Ovary (tissue), 9 donors: ENCODE data around the gene AASS. TPM values are rescaled to one million over a fixed set of nuclear protein-coding genes. Genes with fewer than 3 reads are reported as not detected.

ENCODE experiments used
- DNase-seq, 5 donors: peaks; one replicate each; pipeline ENCODE4 v3.0.0-alpha.2; 2019 to 2020
- H3K27ac ChIP-seq, 2 donors: fragments of 200-600 bp; one replicate each; pipeline versions ENCODE4 v1.5.1 to v1.8.0; 2019 to 2022
- H3K27me3 ChIP-seq: fragments of 200-600 bp; one replicate; pipeline ENCODE4 v1.8.0; 2022
- H3K36me3 ChIP-seq: fragments of 200-600 bp; sonication (generic); one replicate; pipeline ENCODE4 v1.5.1; 2019
- H3K4me1 ChIP-seq: one replicate; pipeline ENCODE4 v1.8.1; 2013; ENCODE audit warnings: mild to moderate bottlenecking, moderate library complexity; ENCODE audit not compliant: insufficient read depth
- H3K4me3 ChIP-seq: fragments of 200-600 bp; sonication (generic); one replicate; pipeline ENCODE4 v1.5.1; 2017
- H3K9me3 ChIP-seq, 2 donors: fragments of 200-600 bp in 1 of 2; sonication (generic) in 1 of 2; one replicate each; pipeline versions ENCODE4 v1.5.1 to v1.8.1; 2013 to 2019; ENCODE audit warnings: mild to moderate bottlenecking in 1 of 2, moderate library complexity in 1 of 2
- EP300 ChIP-seq: sonication (generic); formaldehyde crosslinking; IDR thresholded peaks from one replicate; pipeline ENCODE4 v1.6.1; 2017; ENCODE audit warnings: antibody characterized with exemption
- POLR2A ChIP-seq: fragments of 450-650 bp; IDR thresholded peaks from one replicate; pipeline ENCODE4 v1.6.1; 2017; ENCODE audit warnings: antibody characterized with exemption, mild to moderate bottlenecking, moderate library complexity
- WGBS, 3 donors: extraction: QIAGEN DNeasy Blood & Tissue Kit in 1 of 3; methylation state at CpG; one replicate each; pipeline versions ENCODE4 v1.1.5 to v1.1.7; 2013 to 2017; 5-methylcytosine and 5-hydroxymethylcytosine counted together
- intact Hi-C, 4 donors: fragments of 100-400 bp; cut with DNase I; formaldehyde crosslinking; loops; one replicate each; pipeline versions ENCODE4 v1.11.0 to v1.15.1; 2022 to 2023
- polyA plus RNA-seq, 2 donors: library from polyadenylated mRNA; stranded (reverse); fragments of 200-250 nt in 1 of 2; fragments of 350-450 nt in 1 of 2; fragmentation: Illumina TruSeq in 1 of 2; extraction: RNeasy Lipid Tissue Mini Kit (QIAGEN cat#74804) in 1 of 2; gene quantifications; one replicate each; pipeline ENCODE4 v1.2.3, GENCODE V29; 2013 to 2014
- total RNA-seq, 7 donors: library from RNA; depleted of rRNA in 2 of 7; stranded (reverse); fragments of >200 nt in 2 of 7; fragmentation: NEBNext Ultra II Directional in 3 of 7; extraction: Animal tissue kit (Norgen Biotek cat#: 25700) in 3 of 7; gene quantifications; one replicate each; pipeline versions ENCODE4 v1.1.0 to v1.2.4, GENCODE V29; 2016 to 2023
- TF ChIP-seq, protein P1 (sequence below), 3 donors: fragments of 450-650 bp in 2 of 3; fragments of 200-600 bp in 1 of 3; IDR thresholded peaks; one replicate each; pipeline versions ENCODE4 v1.5.1 to v1.8.0; 2016 to 2022; ENCODE audit warnings: antibody characterized with exemption in 3 of 3, mild to moderate bottlenecking in 1 of 3
- donor health status: DM: no; HTN: no; CAD: no; lungs with moderate emphysema.
- donor health status: DM: no; HTN: no; CAD: no.
- donor health status: Bipolar disorder and iron deficiency.
- donor health status: DM: yes; HTN: yes; CAD: no.
- donor health status: DM: no; HTN: no; CAD: no.
- donor health status: DM: yes; HTN: yes; CAD: no.

Gene AASS
- total and polyA plus RNA-seq, 9 donors: 26.1 to 97.6 (median 59.0) TPM

DNA sequence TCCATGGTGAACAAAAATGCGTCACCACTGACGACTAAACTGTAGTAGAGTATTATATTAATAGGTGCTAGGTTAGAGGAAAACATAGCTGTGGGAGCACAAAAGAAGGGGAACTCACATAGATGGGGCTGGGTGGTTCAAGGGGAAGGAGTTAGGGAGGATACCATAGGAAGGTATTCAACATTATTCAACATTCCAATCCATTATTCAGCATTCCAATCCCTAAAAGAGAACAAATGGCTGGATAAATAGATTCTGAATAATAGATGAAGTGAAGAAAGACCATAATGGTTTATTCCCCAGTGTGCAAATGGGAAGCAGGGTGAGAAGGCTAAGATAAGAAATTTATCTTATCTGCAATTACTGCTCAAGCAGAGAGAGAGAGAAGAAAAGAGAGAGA lies 61.4 kb downstream of the AASS start:
- H3K27me3 ChIP-seq: no peaks in the 10 kb centered on the region
- no peak for DNase-seq
- no peaks in the 10 kb centered on the region for H3K9me3 ChIP-seq
- no peaks in the 10 kb centered on the region for H3K36me3 ChIP-seq
- no peak overlapping the region for H3K4me3 ChIP-seq
- H3K27ac ChIP-seq: no peak overlapping the region
- H3K4me1 ChIP-seq: no peaks in the 10 kb centered on the region
- intact Hi-C loops: no loop called here
- TF ChIP-seq POLR2A (no peak), EP300 (no peak)
- TF ChIP-seq, protein P1, sequence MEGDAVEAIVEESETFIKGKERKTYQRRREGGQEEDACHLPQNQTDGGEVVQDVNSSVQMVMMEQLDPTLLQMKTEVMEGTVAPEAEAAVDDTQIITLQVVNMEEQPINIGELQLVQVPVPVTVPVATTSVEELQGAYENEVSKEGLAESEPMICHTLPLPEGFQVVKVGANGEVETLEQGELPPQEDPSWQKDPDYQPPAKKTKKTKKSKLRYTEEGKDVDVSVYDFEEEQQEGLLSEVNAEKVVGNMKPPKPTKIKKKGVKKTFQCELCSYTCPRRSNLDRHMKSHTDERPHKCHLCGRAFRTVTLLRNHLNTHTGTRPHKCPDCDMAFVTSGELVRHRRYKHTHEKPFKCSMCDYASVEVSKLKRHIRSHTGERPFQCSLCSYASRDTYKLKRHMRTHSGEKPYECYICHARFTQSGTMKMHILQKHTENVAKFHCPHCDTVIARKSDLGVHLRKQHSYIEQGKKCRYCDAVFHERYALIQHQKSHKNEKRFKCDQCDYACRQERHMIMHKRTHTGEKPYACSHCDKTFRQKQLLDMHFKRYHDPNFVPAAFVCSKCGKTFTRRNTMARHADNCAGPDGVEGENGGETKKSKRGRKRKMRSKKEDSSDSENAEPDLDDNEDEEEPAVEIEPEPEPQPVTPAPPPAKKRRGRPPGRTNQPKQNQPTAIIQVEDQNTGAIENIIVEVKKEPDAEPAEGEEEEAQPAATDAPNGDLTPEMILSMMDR (IDR thresholded peaks at IDR 0.05): no peak
- WGBS, 3 donors: 92 to 98% (median 95%) methylated on average over 2 of the region's 2 CpGs

DNA sequence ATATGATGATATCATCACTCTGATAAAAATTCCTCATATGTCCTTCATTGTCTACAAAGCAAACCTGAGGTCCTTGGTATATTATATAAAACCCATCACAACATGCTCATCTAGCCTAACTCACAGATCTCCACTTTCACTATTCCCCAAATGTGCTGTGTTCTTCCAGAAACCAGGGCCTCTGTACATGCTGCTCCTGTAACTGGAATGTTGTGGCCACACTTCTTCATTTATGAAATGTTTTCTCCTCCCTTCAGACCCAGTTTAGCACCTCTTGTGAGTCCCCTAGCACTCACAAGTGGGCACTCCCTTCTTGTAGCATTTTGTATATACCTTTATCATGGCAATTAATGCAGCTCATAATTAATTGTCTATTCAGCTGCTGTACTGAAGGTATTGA lies 61.9 kb downstream of the AASS start:
- Histone ChIP-seq H3K4me3 (no peak overlapping the region), H3K36me3 (no peaks in the 10 kb centered on the region), H3K27me3 (no peaks in the 10 kb centered on the region), H3K27ac (no peak overlapping the region), H3K4me1 (no peaks in the 10 kb centered on the region), H3K9me3 (no peaks in the 10 kb centered on the region)
- intact Hi-C loops: no loop called here
- no peak for TF ChIP-seq POLR2A
- TF ChIP-seq, protein P1 (IDR thresholded peaks at IDR 0.05): no peak
- no peak for TF ChIP-seq EP300
- no peak for DNase-seq

DNA sequence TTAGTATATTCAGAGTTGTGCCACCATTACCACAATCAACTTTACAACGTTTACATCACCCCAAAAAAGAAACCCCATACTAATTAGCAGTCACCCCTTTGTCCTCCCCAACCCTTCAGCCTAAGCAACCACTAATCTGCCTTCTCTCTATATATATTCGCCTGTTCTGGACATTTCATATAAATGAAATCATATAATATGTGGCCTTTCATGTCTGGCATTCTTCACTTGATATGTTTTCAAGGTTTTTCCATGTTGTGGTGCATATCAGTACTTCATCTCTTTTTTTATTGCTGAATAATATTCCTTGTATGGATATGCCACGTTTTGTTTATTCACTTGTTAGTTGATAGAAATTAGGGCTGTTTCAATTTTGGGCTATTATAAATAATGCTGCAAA lies 70.4 kb downstream of the AASS start:
- 84 to 86% (median 85%) methylated on average over 3 of the region's 3 CpGs for WGBS, 3 donors
- no peak overlapping the region for H3K4me3 ChIP-seq
- no peaks in the 10 kb centered on the region for H3K27me3 ChIP-seq
- DNase-seq: no peak
- H3K36me3 ChIP-seq: no peaks in the 10 kb centered on the region
- H3K4me1 ChIP-seq: no peaks in the 10 kb centered on the region
- H3K9me3 ChIP-seq: no peaks in the 10 kb centered on the region
- intact Hi-C loops: no loop called here
- no peak overlapping the region for H3K27ac ChIP-seq
- no peak for TF ChIP-seq POLR2A
- TF ChIP-seq, protein P1 (IDR thresholded peaks at IDR 0.05): no peak
- TF ChIP-seq EP300: no peak

DNA sequence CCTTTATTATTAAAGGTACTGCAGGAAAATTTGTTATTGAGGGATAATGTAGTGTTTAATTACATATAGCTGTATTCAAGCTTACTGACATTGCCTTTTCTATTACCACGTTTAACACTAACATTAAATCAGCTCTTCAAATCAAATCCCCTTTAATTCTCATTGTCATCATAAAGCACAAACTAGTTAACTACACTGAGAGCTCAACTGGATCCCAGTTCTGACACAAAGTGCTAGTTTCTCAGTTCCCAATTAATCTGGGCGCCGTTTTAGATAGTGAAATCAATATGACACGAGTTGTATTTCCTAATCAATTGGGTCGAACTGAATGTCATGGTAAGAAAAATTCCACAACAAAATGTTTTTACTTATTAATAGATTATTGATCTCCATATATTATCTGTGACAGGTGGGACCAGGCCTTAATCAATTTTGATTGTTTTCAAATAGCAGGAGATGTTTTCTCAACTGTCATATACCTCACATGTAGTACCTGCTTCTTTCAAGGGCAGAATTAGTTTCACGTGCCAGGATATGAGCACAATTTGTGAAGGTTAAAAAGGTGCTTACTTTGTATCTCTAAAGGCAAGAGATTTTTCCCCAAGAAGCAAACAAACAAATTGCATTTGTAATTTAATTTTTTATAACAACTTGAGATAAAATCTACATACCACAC lies 71.0 kb downstream of the AASS start:
- no peak for DNase-seq
- WGBS, 3 donors: 86 to 92% (median 89%) methylated on average over 6 of the region's 6 CpGs
- H3K4me1 ChIP-seq: no peaks in the 10 kb centered on the region
- no peaks in the 10 kb centered on the region for H3K9me3 ChIP-seq
- no peak overlapping the region for H3K4me3 ChIP-seq
- H3K27me3 ChIP-seq: no peaks in the 10 kb centered on the region
- H3K27ac ChIP-seq: no peak overlapping the region
- TF ChIP-seq, protein P1 (IDR thresholded peaks at IDR 0.05): no peak
- TF ChIP-seq EP300: no peak
- no peak for TF ChIP-seq POLR2A
- intact Hi-C loops: no loop called here
- H3K36me3 ChIP-seq: no peaks in the 10 kb centered on the region
